Measurements from ENCODE around the gene RAD21L1.

The RAD21L1 gene

GRCh38 chr20:1184260-1184637 lies 41.6 kb upstream of the RAD21L1 start:
- H3K4me3 ChIP-seq (ENCODE audit: low read length), result no peak overlapping the region

GRCh38 chr20:1184638-1185315 lies 41.1 kb upstream of the RAD21L1 start, which contains the start of gene TMEM74B:
TSS of gene TMEM74B (minus strand) at chr20:1184981. CDS start at chr20:1183801, 1,180 bp downstream.
- Histone ChIP-seq H3K27me3 (ENCODE audit: control insufficient read depth, low read length) (peaks cover 15% of the 10 kb centered on the region), H3K36me3 (ENCODE audit: control insufficient read depth, low read length) (no peaks in the 10 kb centered on the region), H3K4me3 (ENCODE audit: low read length) (no peak within 1 kb of the TSS), H3K4me1 (ENCODE audit: control insufficient read depth, low read length) (no peaks in the 10 kb centered on the region), H3K79me2 (ENCODE audit: control insufficient read depth, low read length) (no peaks in the 10 kb centered on the region), H3K4me2 (ENCODE audit: low read length) (no peak within 1 kb of the TSS), H4K20me1 (ENCODE audit: control insufficient read depth, insufficient read depth, low read depth, low read length) (no peaks in the 10 kb centered on the region), H3K9me3 (ENCODE audit: control insufficient read depth, insufficient read depth, low read length) (no peaks in the 10 kb centered on the region), H3K9me2 (replicated peaks; ENCODE audit: control insufficient read depth, low read length) (no peaks in the 10 kb centered on the region), H3F3A (ENCODE audit: control insufficient read depth, insufficient read depth) (no peaks in the 10 kb centered on the region), H3K27ac (ENCODE audit: low read depth, low read length) (no peak within 1 kb of the TSS)
- TF ChIP-seq CTCF (IDR thresholded peaks at IDR 0.05; ENCODE audit: low read depth, low read length, poor library complexity, severe bottlenecking), result no peak
- TF ChIP-seq EZH2phosphoT487 (IDR thresholded peaks at IDR 0.05; ENCODE audit: borderline replicate concordance, low read length), result no peak

More at GRCh38 chr20:1184260-1184637, 41.6 kb upstream of the RAD21L1 start:
- H3K9me2 ChIP-seq (replicated peaks; ENCODE audit: control insufficient read depth, low read length), result no peaks in the 10 kb centered on the region
- H3K36me3 ChIP-seq (ENCODE audit: control insufficient read depth, low read length), result no peaks in the 10 kb centered on the region
- H3K79me2 ChIP-seq (ENCODE audit: control insufficient read depth, low read length), result no peaks in the 10 kb centered on the region
- no peaks in the 10 kb centered on the region for H4K20me1 ChIP-seq (ENCODE audit: control insufficient read depth, insufficient read depth, low read depth, low read length)
- H3K27me3 ChIP-seq (ENCODE audit: control insufficient read depth, low read length), result peaks cover 15% of the 10 kb centered on the region
- TF ChIP-seq EZH2phosphoT487 (IDR thresholded peaks at IDR 0.05; ENCODE audit: borderline replicate concordance, low read length) (no peak), CTCF (IDR thresholded peaks at IDR 0.05; ENCODE audit: low read depth, low read length, poor library complexity, severe bottlenecking) (no peak)
- H3K27ac ChIP-seq (ENCODE audit: low read depth, low read length), result no peak overlapping the region
- H3K4me2 ChIP-seq (ENCODE audit: low read length), result no peak overlapping the region
- no peaks in the 10 kb centered on the region for H3F3A ChIP-seq (ENCODE audit: control insufficient read depth, insufficient read depth)
- H3K9me3 ChIP-seq (ENCODE audit: control insufficient read depth, insufficient read depth, low read length), result no peaks in the 10 kb centered on the region
- H3K4me1 ChIP-seq (ENCODE audit: control insufficient read depth, low read length), result no peaks in the 10 kb centered on the region

- Histone ChIP-seq H3K4me1 (ENCODE audit: control insufficient read depth, low read length) (no peaks in the 10 kb centered on the region), H3K9me2 (replicated peaks; ENCODE audit: control insufficient read depth, low read length) (no peaks in the 10 kb centered on the region), H3K27me3 (ENCODE audit: control insufficient read depth, low read length) (peaks cover 15% of the 10 kb centered on the region), H3K27ac (ENCODE audit: low read depth, low read length) (no peak overlapping the region), H3K79me2 (ENCODE audit: control insufficient read depth, low read length) (no peaks in the 10 kb centered on the region), H3K4me2 (ENCODE audit: low read length) (no peak overlapping the region), H3K9me3 (ENCODE audit: control insufficient read depth, insufficient read depth, low read length) (no peaks in the 10 kb centered on the region), H3K4me3 (ENCODE audit: low read length) (no peak overlapping the region), H4K20me1 (ENCODE audit: control insufficient read depth, insufficient read depth, low read depth, low read length) (no peaks in the 10 kb centered on the region), H3K36me3 (ENCODE audit: control insufficient read depth, low read length) (no peaks in the 10 kb centered on the region), H3F3A (ENCODE audit: control insufficient read depth, insufficient read depth) (no peaks in the 10 kb centered on the region)
- TF ChIP-seq CTCF (IDR thresholded peaks at IDR 0.05; ENCODE audit: low read depth, low read length, poor library complexity, severe bottlenecking) (no peak), EZH2phosphoT487 (IDR thresholded peaks at IDR 0.05; ENCODE audit: borderline replicate concordance, low read length) (no peak)
Observed at GRCh38 chr20:1185316-1185741, 40.5 kb upstream of the RAD21L1 start.

Data from DOHH2 (cell line).